ENCODE results near the gene DARS2.

DARS2 gene

GRCh38 chr1:173888749-173889148 is 64.3 kb downstream of the DARS2 start:
- DNase-seq: no peak

DNA sequence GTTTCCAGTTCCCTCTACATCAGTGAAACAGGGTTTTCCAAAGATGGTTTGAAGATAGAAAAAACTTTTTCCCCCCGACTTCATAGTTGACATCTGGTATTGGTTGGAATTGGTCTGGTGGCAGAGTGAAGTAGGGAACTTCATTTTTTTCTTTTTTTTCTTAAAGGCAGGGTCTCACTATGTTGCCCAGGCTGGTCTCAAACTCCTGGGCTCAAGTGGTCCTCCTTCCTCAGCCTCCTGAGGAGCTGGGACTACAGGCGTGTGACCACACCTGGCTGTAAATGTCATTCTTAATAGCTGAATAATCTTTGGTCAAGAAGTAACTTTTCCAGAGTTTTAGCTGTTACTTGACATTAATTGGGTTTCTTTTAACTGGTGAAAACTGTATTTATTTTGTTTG is 65.4 kb downstream of the DARS2 start:
- DNase-seq: no peak

GRCh38 chr1:173893611-173894010 is 69.1 kb downstream of the DARS2 start:
- DNase-seq: no peak

DNA sequence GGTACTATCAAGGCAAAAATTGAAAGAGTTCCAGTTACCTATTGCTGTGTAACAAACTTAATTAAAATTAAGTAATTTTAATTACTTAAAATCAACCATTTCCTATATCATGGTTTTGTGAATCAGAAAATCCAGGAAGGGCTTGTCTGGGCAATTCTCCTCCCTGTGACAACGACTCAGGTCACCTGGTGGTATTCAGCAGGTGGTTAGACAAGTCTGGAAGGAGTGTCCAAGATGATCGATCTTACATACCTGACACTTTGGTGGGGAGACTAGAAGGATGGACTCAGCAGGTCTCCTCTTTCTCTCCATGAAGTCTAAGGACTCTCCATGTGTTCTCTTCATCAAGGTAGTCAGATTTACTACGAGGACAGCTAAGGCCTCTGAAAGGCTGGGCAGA is 69.7 kb downstream of the DARS2 start:
- no peak for DNase-seq

GRCh38 chr1:173900427-173900826 is 76.0 kb downstream of the DARS2 start:
- DNase-seq: no peak

DNA sequence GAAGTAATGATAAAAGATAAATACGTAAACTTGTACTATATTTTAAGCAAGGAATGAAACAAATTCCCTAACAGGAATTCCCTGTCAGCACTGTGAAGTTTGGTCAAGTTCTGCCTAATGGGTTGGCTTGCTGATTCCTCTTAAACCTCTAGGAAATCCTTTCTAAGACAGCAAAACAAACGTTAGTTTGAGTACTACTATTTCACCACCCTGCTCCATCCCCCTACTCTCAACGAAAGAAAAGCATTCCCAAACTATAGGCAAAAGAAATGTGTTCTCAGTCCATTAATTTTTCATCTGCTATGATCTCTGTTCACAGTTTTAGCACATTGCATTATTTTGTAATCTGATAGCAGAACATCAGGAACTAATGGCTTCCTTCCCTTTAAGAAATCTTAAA is 76.5 kb downstream of the DARS2 start:
- no peak for DNase-seq

- no peak for DNase-seq
These were observed 79.5 kb downstream of the DARS2 start for GRCh38 chr1:173903827-173904531.
